H1 (cell line): Measurements from ENCODE around the gene PPIL4. TPM values are rescaled to one million over a fixed set of nuclear protein-coding genes. Genes with fewer than 3 reads are reported as not detected.

Experiments
- CTCF ChIA-PET: fragments of 300-600 bp; sonication (Branson Sonifier 250); formaldehyde crosslinking; loops from one replicate; lab custom pipeline; 2021; ENCODE audit not compliant: partially characterized antibody; lab: Charles Lee
- POLR2A ChIA-PET: fragments of 300-600 bp; sonication (Branson Sonifier 250); formaldehyde crosslinking; loops from one replicate; lab custom pipeline; 2021; ENCODE audit warnings: inconsistent platforms; ENCODE audit not compliant: partially characterized antibody; lab: Charles Lee
- DNase-seq, 2 experiments: peaks; one replicate each; pipeline versions ENCODE4 v3.0.0 to v3.0.0-alpha.2; 2010 to 2022; ENCODE audit warnings: low spot score in 2 of 2, low read depth in 1 of 2, mixed read lengths in 1 of 2
- FAIRE-seq: peaks from 2 replicates; lab custom pipeline; 2011; peaks lifted over from hg19 to GRCh38; lab: Jason Lieb, UNC
- H2AFZ ChIP-seq: 2 replicates; pipeline ENCODE4 v1.8.1; 2012; ENCODE audit warnings: low read length, inconsistent platforms
- H2AK5ac ChIP-seq: 2 replicates; pipeline ENCODE4 v1.6.1; 2013; ENCODE audit warnings: low read depth, low read length
- H2BK120ac ChIP-seq: replicated peaks from 2 replicates; pipeline ENCODE3; 2013; ENCODE audit warnings: low read depth, low read length, inconsistent platforms
- H2BK12ac ChIP-seq: 2 replicates; pipeline ENCODE4 v1.6.1; 2013; ENCODE audit warnings: low read depth, low read length
- H2BK15ac ChIP-seq: 2 replicates; pipeline ENCODE4 v1.6.1; 2013; ENCODE audit warnings: low read length
- H2BK20ac ChIP-seq: 2 replicates; pipeline ENCODE4 v1.6.1; 2013; ENCODE audit warnings: low read length
- H2BK5ac ChIP-seq: 2 replicates; pipeline ENCODE4 v1.6.1; 2013; ENCODE audit warnings: low read depth, low read length
- H3K14ac ChIP-seq: 2 replicates; pipeline ENCODE4 v1.6.1; 2013; ENCODE audit warnings: inconsistent platforms; ENCODE audit not compliant: insufficient read length
- H3K18ac ChIP-seq: 2 replicates; pipeline ENCODE4 v1.6.1; 2013; ENCODE audit warnings: low read length; ENCODE audit errors: extremely low read depth
- H3K23ac ChIP-seq: 2 replicates; pipeline ENCODE4 v1.6.1; 2013; ENCODE audit warnings: inconsistent platforms; ENCODE audit not compliant: insufficient read length
- H3K23me2 ChIP-seq: 2 replicates; pipeline ENCODE4 v1.6.1; 2013; ENCODE audit warnings: low read depth, low read length
- H3K27ac ChIP-seq: 2 replicates; pipeline ENCODE4 v1.6.1; 2011; ENCODE audit warnings: low read depth, low read length, inconsistent platforms
- H3K27me3 ChIP-seq, 4 experiments: replicated peaks in 1 of 4; 1 replicate in 1 of 4; 2 replicates in 3 of 4; pipeline versions ENCODE4 v1.6.1 to v1.8.1; 2011 to 2013; ENCODE audit warnings: low read length in 3 of 4, mild to moderate bottlenecking in 3 of 4, inconsistent platforms in 2 of 4, mixed read lengths in 2 of 4, moderate library complexity in 1 of 4; ENCODE audit not compliant: control insufficient read depth in 3 of 4, insufficient read depth in 3 of 4; ENCODE audit errors: extremely low read depth in 1 of 4
- H3K36me3 ChIP-seq, 4 experiments: 2 replicates each; pipeline versions ENCODE4 v1.6.1 to v1.8.1; 2011 to 2013; ENCODE audit warnings: mild to moderate bottlenecking in 4 of 4, low read length in 3 of 4, moderate library complexity in 2 of 4, control low read depth in 1 of 4, inconsistent platforms in 1 of 4; ENCODE audit not compliant: insufficient read depth in 4 of 4, control insufficient read depth in 2 of 4
- H3K4ac ChIP-seq: replicated peaks from 2 replicates; pipeline ENCODE3; 2013; ENCODE audit warnings: low read length, low read depth, mixed read lengths, inconsistent platforms; ENCODE audit not compliant: insufficient read length
- H3K4me1 ChIP-seq, 4 experiments: replicated peaks in 1 of 4; 1 replicate in 1 of 4; 2 replicates in 3 of 4; pipeline versions ENCODE4 v1.6.1 to v1.8.1; 2011 to 2013; ENCODE audit warnings: low read length in 3 of 4, inconsistent platforms in 2 of 4, mixed read lengths in 1 of 4; ENCODE audit not compliant: insufficient read depth in 4 of 4, control insufficient read depth in 3 of 4
- H3K4me2 ChIP-seq, 2 experiments: 2 replicates each; pipeline versions ENCODE4 v1.6.1 to v1.8.1; 2011 to 2013; ENCODE audit warnings: low read depth in 2 of 2, low read length in 2 of 2, control low read depth in 1 of 2, inconsistent platforms in 1 of 2, mild to moderate bottlenecking in 1 of 2; ENCODE audit not compliant: insufficient read depth in 1 of 2
- H3K4me3 ChIP-seq, 4 experiments: fragments of 200-600, 300-600 bp in 1 of 4; sonication (generic), shearing (Covaris generic), sonication (Bioruptor Twin) in 1 of 4; 2 replicates each; pipeline versions ENCODE4 v1.5.1 to v1.8.1; 2011 to 2016; ENCODE audit warnings: low read length in 4 of 4, low read depth in 3 of 4, control low read depth in 2 of 4, inconsistent platforms in 2 of 4, mild to moderate bottlenecking in 2 of 4, mixed read lengths in 1 of 4, moderate library complexity in 1 of 4; ENCODE audit not compliant: insufficient read depth in 2 of 4; ENCODE audit errors: extremely low read depth in 1 of 4
- H3K56ac ChIP-seq: replicated peaks from 2 replicates; pipeline ENCODE3; 2013; ENCODE audit warnings: low read depth, mild to moderate bottlenecking, mixed read lengths, low read length, inconsistent platforms; ENCODE audit not compliant: insufficient read length
- H3K79me1 ChIP-seq: 2 replicates; pipeline ENCODE4 v1.6.1; 2013; ENCODE audit warnings: low read depth, low read length, control low read depth
- H3K79me2 ChIP-seq, 2 experiments: 2 replicates each; pipeline versions ENCODE4 v1.6.1 to v1.8.1; 2012 to 2013; ENCODE audit warnings: low read length in 2 of 2, mild to moderate bottlenecking in 2 of 2, inconsistent platforms in 1 of 2; ENCODE audit not compliant: insufficient read depth in 2 of 2, control insufficient read depth in 1 of 2
- H3K9ac ChIP-seq, 4 experiments: replicated peaks in 1 of 4; 1 replicate in 1 of 4; 2 replicates in 3 of 4; pipeline versions ENCODE4 v1.6.1 to v1.8.1; 2011 to 2013; ENCODE audit warnings: low read depth in 3 of 4, low read length in 3 of 4, control low read depth in 2 of 4, mild to moderate bottlenecking in 2 of 4, moderate library complexity in 2 of 4, inconsistent platforms in 1 of 4; ENCODE audit errors: extremely low read depth in 1 of 4
- H3K9me3 ChIP-seq, 2 experiments: 2 replicates each; pipeline versions ENCODE4 v1.6.1 to v1.8.1; 2012 to 2013; ENCODE audit warnings: mild to moderate bottlenecking in 2 of 2, moderate library complexity in 2 of 2, control low read depth in 1 of 2, inconsistent platforms in 1 of 2, low read depth in 1 of 2, low read length in 1 of 2, mixed read lengths in 1 of 2; ENCODE audit not compliant: insufficient read depth in 2 of 2
- H4K20me1 ChIP-seq, 2 experiments: replicated peaks in 1 of 2; 2 replicates each; pipeline versions ENCODE3 to v1.8.1; 2011 to 2013; ENCODE audit warnings: inconsistent platforms in 2 of 2, low read length in 2 of 2, mild to moderate bottlenecking in 1 of 2; ENCODE audit not compliant: insufficient read depth in 2 of 2, control insufficient read depth in 1 of 2
- H4K5ac ChIP-seq: 2 replicates; pipeline ENCODE4 v1.6.1; 2013; ENCODE audit warnings: low read length, low read depth, mixed read lengths, inconsistent platforms; ENCODE audit not compliant: insufficient read length
- H4K8ac ChIP-seq: 2 replicates; pipeline ENCODE4 v1.8.0; 2013; ENCODE audit warnings: mild to moderate bottlenecking, moderate library complexity, low read length, inconsistent platforms; ENCODE audit not compliant: insufficient read depth; ENCODE audit errors: extremely low read depth
- H4K91ac ChIP-seq: replicated peaks from 2 replicates; pipeline ENCODE3; 2013; ENCODE audit warnings: low read length, mixed read lengths, inconsistent platforms; ENCODE audit not compliant: insufficient read length
- BCL11A ChIP-seq, 2 experiments: IDR thresholded peaks; one replicate each; pipeline ENCODE4 v1.6.1; 2011; ENCODE audit warnings: low read depth in 2 of 2, low read length in 2 of 2, mild to moderate bottlenecking in 2 of 2
- CHD2 ChIP-seq: IDR thresholded peaks from 2 replicates; pipeline ENCODE4 v1.6.1; 2012; ENCODE audit warnings: low read length, improper control_type of control experiment
- E2F6 ChIP-seq: IDR thresholded peaks from 2 replicates; pipeline ENCODE4 v1.6.1; 2012; ENCODE audit warnings: inconsistent platforms
- EZH2 ChIP-seq: fragments of 200-600 bp; sonication (generic); IDR thresholded peaks from 2 replicates; pipeline ENCODE4 v1.7.1; 2012; ENCODE audit warnings: low read depth, mild to moderate bottlenecking, moderate library complexity, low read length, inconsistent platforms; ENCODE audit not compliant: severe bottlenecking
- FOSL1 ChIP-seq: IDR thresholded peaks from 2 replicates; pipeline ENCODE4 v1.6.1; 2011; ENCODE audit warnings: mild to moderate bottlenecking, low read depth, low read length, moderate library complexity; ENCODE audit not compliant: insufficient read depth
- NANOG ChIP-seq: IDR thresholded peaks from 2 replicates; pipeline ENCODE4 v1.6.1; 2011; ENCODE audit warnings: low read length, low read depth, mild to moderate bottlenecking, inconsistent platforms; ENCODE audit not compliant: insufficient read depth, poor library complexity, severe bottlenecking
- POLR2AphosphoS5 ChIP-seq: IDR thresholded peaks from 2 replicates; pipeline ENCODE4 v1.6.1; 2011; ENCODE audit warnings: low read depth, low read length
- POU5F1 ChIP-seq: IDR thresholded peaks from 2 replicates; pipeline ENCODE4 v1.6.1; 2011; ENCODE audit warnings: low read depth, mild to moderate bottlenecking, low read length, moderate library complexity
- RXRA ChIP-seq: IDR thresholded peaks from 2 replicates; pipeline ENCODE4 v1.6.1; 2011; ENCODE audit warnings: low read depth, mild to moderate bottlenecking, low read length, moderate library complexity; ENCODE audit not compliant: insufficient read depth
- SIN3A ChIP-seq, 2 experiments: IDR thresholded peaks in 1 of 2; conservative IDR thresholded peaks in 1 of 2; 2 replicates each; pipeline ENCODE4 v1.6.1; 2011 to 2012; ENCODE audit warnings: low read length in 2 of 2, improper control_type of control experiment in 1 of 2, low read depth in 1 of 2, mild to moderate bottlenecking in 1 of 2
- SP2 ChIP-seq: IDR thresholded peaks from 2 replicates; pipeline ENCODE4 v1.6.1; 2012; ENCODE audit warnings: mild to moderate bottlenecking, low read length, inconsistent platforms
- TCF12 ChIP-seq: IDR thresholded peaks from 2 replicates; pipeline ENCODE4 v1.6.1; 2011; ENCODE audit warnings: low read depth, mild to moderate bottlenecking, low read length
- TEAD4 ChIP-seq: IDR thresholded peaks from 2 replicates; pipeline ENCODE4 v1.6.1; 2012; ENCODE audit warnings: low read depth, low read length, inconsistent platforms, mixed read lengths
- WGBS, 2 experiments: shearing (Covaris generic) in 1 of 2; methylation state at CpG; one replicate each; pipeline versions ENCODE4 v1.1.6 to v1.1.7; 2013 to 2015; ENCODE audit warnings: low lambda C conversion rate in 2 of 2, mixed read lengths in 2 of 2, inconsistent platforms in 1 of 2, low coverage in 1 of 2, missing lambda C conversion rate in 1 of 2; ENCODE audit not compliant: insufficient replicate concordance in 2 of 2, insufficient coverage in 1 of 2, insufficient read length in 1 of 2; ENCODE audit errors: extremely low coverage in 1 of 2, missing lambda C conversion rate in 1 of 2; 5-methylcytosine and 5-hydroxymethylcytosine counted together
- polyA plus RNA-seq, 7 experiments: library from polyadenylated mRNA; depleted of rRNA in 3 of 7; stranded (reverse) in 5 of 7; unstranded in 2 of 7; fragments of >200 nt in 5 of 7; fragments of 200-250 nt in 2 of 7; gene quantifications; 1 replicate in 5 of 7; 2 replicates in 1 of 7; 4 replicates in 1 of 7; pipeline versions ENCODE4 v1.2.1 to v1.2.3, GENCODE V29; 2011 to 2013; ENCODE audit warnings: missing spikeins in 2 of 7, mixed read lengths in 2 of 7
- total RNA-seq: library from RNA; stranded (reverse); fragmentation: NEBNext Ultra II Directional; extraction: Animal tissue kit (Norgen Biotek cat#: 25700); gene quantifications from 2 replicates; pipeline ENCODE4 v1.2.1, GENCODE V29; 2021
- TF ChIP-seq, protein P1 (sequence below): IDR thresholded peaks from 2 replicates; pipeline ENCODE4 v1.6.1; 2012; ENCODE audit warnings: inconsistent platforms

The PPIL4 gene
- total and polyA plus RNA-seq, 2 of the 8 experiments (the other 6 are each of a cell fraction or from before 2014, with no cell fraction given) = 2.0 to 33.2 TPM

GRCh38 chr6:149489967-149490366, 55.9 kb downstream of the PPIL4 start:
- Histone ChIP-seq H3K36me3 (no peaks in the 10 kb centered on the region), H3K79me2 (no peaks in the 10 kb centered on the region), H3K23me2 (no peaks in the 10 kb centered on the region), H3K79me1 (no peaks in the 10 kb centered on the region), H3K56ac (no peak overlapping the region), H4K20me1 (no peaks in the 10 kb centered on the region), H2AFZ (no peak overlapping the region), H2BK20ac (no peak overlapping the region), H2BK120ac (no peak overlapping the region), H2BK5ac (no peak overlapping the region), H3K23ac (no peak overlapping the region), H3K4ac (no peak overlapping the region), H4K91ac (no peak overlapping the region), H3K27me3 (no peaks in the 10 kb centered on the region), H2BK12ac (no peak overlapping the region), H3K14ac (no peak overlapping the region), H3K18ac (no peak overlapping the region), H2BK15ac (no peak overlapping the region), H4K5ac (no peak overlapping the region), H3K9me3 (no peaks in the 10 kb centered on the region), H3K4me3 (no peak overlapping the region), H3K27ac (no peak overlapping the region), H2AK5ac (no peak overlapping the region), H3K9ac (no peak overlapping the region), H3K4me1 (peaks cover 0 to 2% (median 0%) of the 10 kb centered on the region in 4 experiments; a peak in 2 of 7 replicates), H4K8ac (no peak overlapping the region), H3K4me2 (no peak overlapping the region)
- FAIRE-seq (no peak), DNase-seq (no peak)
- WGBS, 2 experiments = 94% methylated on average over 4 of the region's 4 CpGs; no CpG with 5 or more reads in 1 of the 2 experiments
- ChIA-PET POLR2A (no interaction called here), CTCF (interaction anchor here (0.6 to 1.8 kb wide), 4 partner anchors 12 to 569 kb away, joined by 3 to 6 read pairs (median 3); no protein-coding TSS in a partner anchor)
- TF ChIP-seq SIN3A (conservative IDR thresholded peaks at IDR 0.05 in 1 of 2, IDR thresholded peaks at IDR 0.05 in 1 of 2; ENCODE audit: low read depth in 1 of 2, low read length in 2 of 2) (no peak), NANOG (no peak), EZH2 (no peak), POLR2AphosphoS5 (no peak), FOSL1 (no peak), POU5F1 (no peak), TCF12 (no peak), TEAD4 (no peak), SP2 (no peak), RXRA (no peak), BCL11A (IDR thresholded peaks at IDR 0.05; ENCODE audit: low read depth in 2 of 2, low read length in 2 of 2) (no peak), CHD2 (no peak), E2F6 (no peak)
- TF ChIP-seq, protein P1, sequence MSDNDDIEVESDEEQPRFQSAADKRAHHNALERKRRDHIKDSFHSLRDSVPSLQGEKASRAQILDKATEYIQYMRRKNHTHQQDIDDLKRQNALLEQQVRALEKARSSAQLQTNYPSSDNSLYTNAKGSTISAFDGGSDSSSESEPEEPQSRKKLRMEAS = no peak
